ENCODE measurements around the gene CD163.
"Not testable (repeated sequence)": the region's sequence is repeated elsewhere in the genome, so short reads cannot be mapped to it uniquely, and the experiment has no call there.

The CD163 gene

GRCh38 chr12:7485095-7485494, 18.5 kb downstream of the CD163 start:
- no peak overlapping the region for H3K4me3 Mint-ChIP-seq
- no peak overlapping the region for H3K27ac Mint-ChIP-seq
- no peaks in the 10 kb centered on the region for H3K9me3 Mint-ChIP-seq (ENCODE audit: low read depth)
- peaks cover 2% of the 10 kb centered on the region for H3K27me3 Mint-ChIP-seq
- no peaks in the 10 kb centered on the region for H3K4me1 Mint-ChIP-seq (ENCODE audit: low read depth)
- no peaks in the 10 kb centered on the region for H3K36me3 Mint-ChIP-seq

- Mint-ChIP-seq H3K4me3 (no peak overlapping the region), H3K9me3 (ENCODE audit: low read depth) (no peaks in the 10 kb centered on the region), H3K27me3 (peaks cover 2% of the 10 kb centered on the region)
These were observed 20.2 kb downstream of the CD163 start for GRCh38 chr12:7483343-7483742.

GRCh38 chr12:7479771-7480170, 23.8 kb downstream of the CD163 start:
- no peaks in the 10 kb centered on the region for H3K9me3 Mint-ChIP-seq (ENCODE audit: low read depth)
- no peaks in the 10 kb centered on the region for H3K36me3 Mint-ChIP-seq
- no peak overlapping the region for H3K4me3 Mint-ChIP-seq
- H3K4me1 Mint-ChIP-seq (ENCODE audit: low read depth) = no peaks in the 10 kb centered on the region
- no peaks in the 10 kb centered on the region for H3K27me3 Mint-ChIP-seq
- H3K27ac Mint-ChIP-seq = no peak overlapping the region

More at GRCh38 chr12:7483343-7483742, 20.2 kb downstream of the CD163 start:
- Mint-ChIP-seq H3K36me3 (no peaks in the 10 kb centered on the region), H3K4me1 (ENCODE audit: low read depth) (no peaks in the 10 kb centered on the region), H3K27ac (no peak overlapping the region)

- no peaks in the 10 kb centered on the region for H3K4me1 Mint-ChIP-seq (ENCODE audit: low read depth)
These were observed 31.5 kb downstream of the CD163 start for GRCh38 chr12:7472060-7472459.

GRCh38 chr12:7460375-7461259, 43.0 kb downstream of the CD163 start:
- H3K27ac Mint-ChIP-seq = no peak overlapping the region
- no peaks in the 10 kb centered on the region for H3K36me3 Mint-ChIP-seq
- H3K27me3 Mint-ChIP-seq = peaks cover 5% of the 10 kb centered on the region
- no peaks in the 10 kb centered on the region for H3K9me3 Mint-ChIP-seq (ENCODE audit: low read depth)
- H3K4me1 Mint-ChIP-seq (ENCODE audit: low read depth) = no peaks in the 10 kb centered on the region
- H3K4me3 Mint-ChIP-seq = no peak overlapping the region

More at GRCh38 chr12:7472060-7472459, 31.5 kb downstream of the CD163 start:
- Mint-ChIP-seq H3K9me3 (ENCODE audit: low read depth) (peaks cover 6% of the 10 kb centered on the region), H3K36me3 (no peaks in the 10 kb centered on the region), H3K27me3 (peaks cover 3% of the 10 kb centered on the region), H3K27ac (no peak overlapping the region), H3K4me3 (no peak overlapping the region)

- Mint-ChIP-seq H3K36me3 (no peaks in the 10 kb centered on the region), H3K4me1 (ENCODE audit: low read depth) (no peaks in the 10 kb centered on the region), H3K27me3 (peaks cover 5% of the 10 kb centered on the region)
These were observed 43.6 kb downstream of the CD163 start for GRCh38 chr12:7459973-7460372.

GRCh38 chr12:7451756-7452155, 51.8 kb downstream of the CD163 start:
- Mint-ChIP-seq H3K27ac (no peak overlapping the region), H3K4me1 (ENCODE audit: low read depth) (no peaks in the 10 kb centered on the region), H3K4me3 (no peak overlapping the region), H3K9me3 (ENCODE audit: low read depth) (peaks cover 10% of the 10 kb centered on the region), H3K27me3 (peaks cover 2% of the 10 kb centered on the region), H3K36me3 (no peaks in the 10 kb centered on the region)

More at GRCh38 chr12:7459973-7460372, 43.6 kb downstream of the CD163 start:
- no peak overlapping the region for H3K4me3 Mint-ChIP-seq
- H3K9me3 Mint-ChIP-seq (ENCODE audit: low read depth) = no peaks in the 10 kb centered on the region
- H3K27ac Mint-ChIP-seq = no peak overlapping the region

GRCh38 chr12:7450667-7451066, 52.9 kb downstream of the CD163 start:
- Mint-ChIP-seq H3K27me3 (peaks cover 2% of the 10 kb centered on the region), H3K27ac (no peak overlapping the region), H3K36me3 (no peaks in the 10 kb centered on the region), H3K9me3 (ENCODE audit: low read depth) (peaks cover 10% of the 10 kb centered on the region), H3K4me1 (ENCODE audit: low read depth) (no peaks in the 10 kb centered on the region), H3K4me3 (no peak overlapping the region)

- H3K27me3 Mint-ChIP-seq = peaks cover 2% of the 10 kb centered on the region
- H3K4me1 Mint-ChIP-seq (ENCODE audit: low read depth) = no peaks in the 10 kb centered on the region
- H3K36me3 Mint-ChIP-seq = no peaks in the 10 kb centered on the region
- H3K4me3 Mint-ChIP-seq = no peak overlapping the region
- H3K9me3 Mint-ChIP-seq (ENCODE audit: low read depth) = no peaks in the 10 kb centered on the region
- no peak overlapping the region for H3K27ac Mint-ChIP-seq
These were observed 55.5 kb downstream of the CD163 start for GRCh38 chr12:7448099-7448498.

GRCh38 chr12:7444537-7444936, 59.0 kb downstream of the CD163 start:
- Mint-ChIP-seq H3K27ac (no peak overlapping the region), H3K36me3 (peaks cover 3% of the 10 kb centered on the region), H3K9me3 (ENCODE audit: low read depth) (no peaks in the 10 kb centered on the region)

GRCh38 chr12:7444076-7444475, 59.5 kb downstream of the CD163 start, which contains the start of gene CD163L1:
Gene CD163L1 (minus strand): TSS chr12:7444153. CDS start chr12:7444127, 26 bp downstream.
- no peaks in the 10 kb centered on the region for H3K9me3 Mint-ChIP-seq (ENCODE audit: low read depth)
- H3K36me3 Mint-ChIP-seq = peaks cover 3% of the 10 kb centered on the region
- H3K27ac Mint-ChIP-seq = no peak within 1 kb of the TSS
- peaks cover 3% of the 10 kb centered on the region for H3K4me1 Mint-ChIP-seq (ENCODE audit: low read depth)
- no peak within 1 kb of the TSS for H3K4me3 Mint-ChIP-seq
- H3K27me3 Mint-ChIP-seq = peaks cover 17% of the 10 kb centered on the region

More at GRCh38 chr12:7444537-7444936, 59.0 kb downstream of the CD163 start:
- Mint-ChIP-seq H3K4me3 (no peak overlapping the region), H3K27me3 (peaks cover 15% of the 10 kb centered on the region), H3K4me1 (ENCODE audit: low read depth) (peaks cover 2% of the 10 kb centered on the region)

- Mint-ChIP-seq H3K36me3 (peaks cover 3% of the 10 kb centered on the region), H3K4me3 (peak overlapping the region; percentile 6), H3K9me3 (ENCODE audit: low read depth) (no peaks in the 10 kb centered on the region), H3K27me3 (peaks cover 22% of the 10 kb centered on the region), H3K4me1 (ENCODE audit: low read depth) (peaks cover 3% of the 10 kb centered on the region), H3K27ac (no peak overlapping the region)
These were observed 62.4 kb downstream of the CD163 start for GRCh38 chr12:7441216-7441615.

- peaks cover 22% of the 10 kb centered on the region for H3K27me3 Mint-ChIP-seq
- H3K36me3 Mint-ChIP-seq = peaks cover 3% of the 10 kb centered on the region
- H3K9me3 Mint-ChIP-seq (ENCODE audit: low read depth) = no peaks in the 10 kb centered on the region
- peaks cover 3% of the 10 kb centered on the region for H3K4me1 Mint-ChIP-seq (ENCODE audit: low read depth)
- peak overlapping the region; percentile 82 for H3K4me3 Mint-ChIP-seq
- H3K27ac Mint-ChIP-seq = no peak overlapping the region
These were observed 63.7 kb downstream of the CD163 start for GRCh38 chr12:7439579-7440505.

- H3K36me3 Mint-ChIP-seq; H3K4me3 Mint-ChIP-seq; H3K9me3 Mint-ChIP-seq (ENCODE audit: low read depth); H3K4me1 Mint-ChIP-seq (ENCODE audit: low read depth); H3K27ac Mint-ChIP-seq: not testable (repeated sequence)
- peaks cover 22% of the 10 kb centered on the region for H3K27me3 Mint-ChIP-seq
These were observed 65.1 kb downstream of the CD163 start for GRCh38 chr12:7438291-7438995.

Measured in activated naive CD8-positive, alpha-beta T cell (primary cell).